22Rv1 (cell line): ENCODE measurements around the gene CHST8.

Experiments used
- H3K27ac ChIP-seq: fragments of 450-650 bp; 2 replicates; pipeline ENCODE4 v1.5.1; 2017
- CTCF ChIP-seq: fragments of 450-650 bp; IDR thresholded peaks from 2 replicates; pipeline ENCODE4 v1.5.1; 2017; ENCODE audit warnings: mild to moderate bottlenecking
- ZFX ChIP-seq: fragments of 450-650 bp; IDR thresholded peaks from 2 replicates; pipeline ENCODE4 v1.6.1; 2017; ENCODE audit warnings: antibody characterized with exemption, borderline replicate concordance

CHST8 gene

GRCh38 chr19:33819880-33820781 lies 198.4 kb downstream of the CHST8 start:
- H3K27ac ChIP-seq = no peak overlapping the region
- no peak for TF ChIP-seq CTCF
- no peak for TF ChIP-seq ZFX

- H3K27ac ChIP-seq = no peak overlapping the region
- TF ChIP-seq CTCF = no peak
- no peak for TF ChIP-seq ZFX
Measured at GRCh38 chr19:33821871-33822270, 200.1 kb downstream of the CHST8 start.
